ENCODE data around the gene ERBB4.

- no peak for TF ChIP-seq CTCF (IDR thresholded peaks at IDR 0.05; ENCODE audit: insufficient read depth, low read depth, low read length)
- no peak for TF ChIP-seq EZH2 (IDR thresholded peaks at IDR 0.05; ENCODE audit: insufficient read depth, low read length)
Observed at GRCh38 chr2:212117926-212118325, 420.7 kb downstream of the ERBB4 start.

All from astrocyte (in vitro differentiated cells and primary cell).